Measurements from ENCODE around the gene DOCK2.

Gene DOCK2

DNA sequence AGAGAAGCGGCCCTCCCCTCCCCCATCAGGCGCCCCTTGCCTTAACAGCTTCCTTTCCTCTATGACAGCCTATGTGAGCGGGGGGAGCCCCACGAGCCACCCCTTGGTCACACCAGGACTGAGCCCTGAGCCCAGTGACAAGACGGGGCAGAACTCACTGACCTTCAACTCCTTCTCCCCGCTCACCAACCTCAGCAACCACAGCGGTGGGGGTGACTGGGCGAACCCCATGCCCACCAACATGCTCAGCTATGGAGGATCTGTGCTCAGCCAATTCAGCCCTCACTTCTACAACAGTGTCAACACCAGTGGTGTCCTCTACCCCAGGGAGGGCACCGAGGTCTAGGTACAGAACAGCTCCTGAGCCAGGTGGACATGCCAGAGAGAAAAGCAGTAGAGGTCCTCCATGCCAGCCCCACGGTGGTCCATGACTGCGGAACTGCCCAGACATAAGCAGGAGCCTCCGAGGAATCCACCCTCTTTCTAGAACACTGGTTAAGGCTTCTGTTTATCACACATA, 471.3 kb downstream of the DOCK2 start:
- no peak for FAIRE-seq

DNA sequence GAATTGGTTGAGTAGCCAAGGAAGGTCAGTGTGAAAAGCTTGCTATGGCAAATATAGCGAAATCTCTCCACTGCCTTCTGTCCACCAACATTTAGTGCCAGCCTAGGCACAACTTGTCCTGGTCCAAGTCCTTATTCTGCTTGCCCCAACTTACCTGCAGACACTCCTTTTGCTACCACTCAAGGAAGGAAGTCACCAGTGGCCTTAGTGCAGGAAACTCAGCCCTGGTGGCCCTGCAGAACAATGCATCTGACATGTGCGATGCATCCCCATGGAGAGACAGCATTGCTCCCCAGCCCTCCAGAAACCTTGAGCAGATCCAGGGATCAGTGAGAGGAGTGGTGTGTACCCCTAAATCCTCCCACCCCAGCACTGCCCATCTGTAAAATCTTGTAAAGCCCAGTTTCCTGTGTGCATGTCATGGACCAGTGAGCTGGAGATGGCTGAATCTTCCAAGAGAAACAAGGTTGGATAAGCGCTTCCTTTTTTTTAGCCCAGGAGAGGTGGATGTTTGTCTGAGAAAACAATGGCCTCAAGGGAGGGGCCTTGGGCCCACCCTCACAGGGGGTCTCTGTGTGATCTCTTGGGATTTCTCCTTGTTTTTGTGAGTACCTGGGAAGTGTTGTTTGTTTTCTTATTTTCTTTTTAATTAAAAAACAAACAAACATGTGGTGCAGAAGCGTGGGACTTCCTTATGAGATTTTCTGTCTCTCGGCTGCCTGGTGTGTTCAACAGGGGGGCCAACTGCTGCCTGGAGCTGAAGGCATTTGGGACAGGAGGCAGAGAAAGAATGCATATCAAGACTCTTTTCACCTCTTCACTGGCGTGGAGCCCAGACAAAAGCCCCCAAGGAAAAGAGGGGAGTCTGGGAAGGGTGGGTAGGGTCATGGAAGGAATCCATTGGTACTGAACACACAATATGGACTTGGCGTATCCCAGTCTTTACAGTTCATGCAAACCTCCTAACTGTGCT, 472.3 kb downstream of the DOCK2 start:
- FAIRE-seq = no peak

DNA sequence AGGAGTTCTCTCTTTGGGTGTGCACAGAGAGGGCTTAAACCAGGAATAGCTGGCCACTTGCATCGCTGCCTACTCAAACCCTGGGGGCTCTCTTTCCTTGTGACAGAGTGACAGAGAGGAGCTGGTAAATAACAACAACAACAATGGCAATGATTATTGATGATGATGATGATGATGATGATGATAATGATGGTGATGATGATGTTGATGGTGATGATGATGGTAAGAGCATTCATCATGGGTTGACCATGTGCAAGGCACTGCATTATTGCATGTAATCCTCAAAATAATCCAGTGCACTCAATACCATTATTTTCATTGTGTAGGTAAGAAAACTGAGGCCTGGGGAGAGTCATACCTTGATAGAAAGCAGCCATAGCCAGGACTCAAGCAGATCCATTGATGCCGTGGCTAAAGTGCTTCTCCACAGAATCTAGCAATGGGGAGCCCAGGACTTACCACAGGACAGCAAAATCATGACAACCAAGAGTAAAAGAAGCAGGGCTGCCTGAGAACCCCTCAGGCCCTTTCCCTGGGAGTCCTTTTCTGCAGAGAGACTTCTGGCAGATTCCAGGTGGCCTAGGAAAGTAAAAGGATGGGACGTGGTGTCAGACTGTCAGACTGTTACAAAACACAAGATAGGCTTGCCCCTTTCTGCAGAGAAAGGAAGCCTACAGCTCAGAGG, 473.5 kb downstream of the DOCK2 start:
- no peak for FAIRE-seq

DNA sequence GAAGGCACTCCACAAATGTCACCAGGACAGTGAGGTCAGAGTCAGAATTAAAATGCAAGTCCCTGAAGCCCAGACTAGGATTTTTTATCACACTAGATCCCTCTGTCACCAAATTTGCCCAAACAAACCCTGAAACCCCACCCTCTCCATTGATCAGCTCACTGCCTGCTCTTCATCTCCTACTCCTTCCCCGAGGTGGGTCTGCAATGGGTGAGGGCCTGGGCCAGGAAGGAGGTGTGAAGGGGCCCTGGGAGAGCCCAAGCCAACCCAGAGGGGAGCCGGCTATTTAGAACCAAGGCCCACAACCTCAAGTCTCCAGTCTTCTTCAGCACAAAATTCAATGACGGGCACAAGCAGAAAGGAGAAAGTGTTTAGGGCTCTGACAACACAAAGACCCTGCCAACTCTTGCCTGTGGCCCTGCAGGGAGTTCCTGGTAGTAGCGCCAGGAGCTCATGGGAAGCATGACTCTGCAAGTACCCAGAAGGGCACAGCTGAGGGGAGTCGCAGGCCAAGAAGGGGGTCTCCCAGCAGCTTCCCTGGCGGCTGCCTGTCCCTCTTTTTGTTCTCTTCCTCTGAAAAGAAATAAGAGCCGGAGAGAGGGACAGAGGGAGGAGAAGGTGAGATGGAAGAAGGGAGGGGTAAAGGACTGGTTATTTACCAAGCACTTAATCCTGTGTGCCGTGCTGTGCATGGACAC, 474.2 kb downstream of the DOCK2 start:
- no peak for FAIRE-seq

DNA sequence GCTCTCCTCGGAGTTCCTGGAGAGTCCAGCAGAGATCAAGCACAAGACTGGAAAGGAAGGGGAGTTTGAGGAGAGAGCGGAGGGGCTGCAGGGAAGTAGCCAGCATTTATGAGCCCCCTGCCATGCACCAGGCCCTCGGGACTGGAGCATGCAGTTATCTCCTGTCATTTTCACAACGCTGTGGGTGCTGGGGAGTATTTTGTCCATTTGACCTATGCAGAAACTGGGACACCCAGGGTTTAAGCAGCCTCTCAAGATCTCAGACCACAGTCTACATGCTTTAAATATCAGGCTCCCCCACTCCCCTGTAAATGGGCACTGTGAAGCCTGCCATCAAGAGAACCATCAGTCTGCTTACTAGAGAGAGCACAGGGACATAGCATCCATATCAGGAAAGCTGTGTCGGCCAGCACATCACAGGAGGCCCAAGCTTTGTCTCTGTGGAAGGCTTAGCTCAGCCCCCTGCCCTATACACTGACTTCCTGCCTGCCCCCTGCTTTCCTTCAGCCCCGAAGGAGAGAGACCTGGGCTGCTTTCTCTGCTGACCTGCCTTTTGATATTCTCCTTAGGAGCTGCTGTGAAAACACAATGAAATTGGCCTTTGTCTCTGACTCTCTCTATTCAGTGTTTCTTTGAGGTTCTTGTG, 475.9 kb downstream of the DOCK2 start:
- no peak for FAIRE-seq

DNA sequence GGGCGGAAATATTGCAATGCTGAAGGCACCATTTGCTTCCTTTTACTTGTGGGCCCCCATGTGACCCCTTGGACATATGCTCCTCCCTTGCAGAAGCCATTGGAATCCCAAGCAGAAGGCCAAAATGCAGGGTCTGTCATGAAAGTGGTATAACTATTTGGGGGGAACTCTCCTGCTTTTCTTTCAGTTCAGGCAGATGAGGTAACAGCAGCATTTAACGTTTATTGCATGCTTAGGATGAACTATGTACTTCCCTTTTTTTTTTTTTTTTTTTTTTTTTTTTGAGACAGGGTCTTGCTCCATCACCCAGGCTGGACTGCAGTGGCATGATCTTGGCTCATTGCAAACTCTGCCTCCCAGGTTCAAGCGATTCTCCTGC, 476.4 kb downstream of the DOCK2 start:
- no peak for FAIRE-seq

DNA sequence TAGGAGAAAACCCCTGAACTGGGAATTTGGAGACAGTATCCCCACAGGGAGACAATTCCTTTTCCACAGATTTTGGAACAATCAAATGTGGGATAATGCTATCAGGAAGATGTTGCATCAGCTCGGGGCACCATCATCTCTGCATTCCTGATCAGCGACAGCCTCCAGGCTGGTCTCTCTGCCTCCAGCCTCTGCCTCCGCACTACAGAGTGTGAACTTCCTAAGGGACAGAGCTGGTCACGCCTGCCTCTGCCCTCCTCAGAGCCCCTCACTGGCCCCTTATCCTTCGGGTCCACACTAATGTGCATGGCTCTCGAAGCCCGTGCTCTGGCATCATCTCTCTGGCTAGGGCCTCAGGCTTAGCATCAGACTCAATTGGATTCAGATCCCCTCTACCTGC, 477.2 kb downstream of the DOCK2 start:
- FAIRE-seq = no peak

DNA sequence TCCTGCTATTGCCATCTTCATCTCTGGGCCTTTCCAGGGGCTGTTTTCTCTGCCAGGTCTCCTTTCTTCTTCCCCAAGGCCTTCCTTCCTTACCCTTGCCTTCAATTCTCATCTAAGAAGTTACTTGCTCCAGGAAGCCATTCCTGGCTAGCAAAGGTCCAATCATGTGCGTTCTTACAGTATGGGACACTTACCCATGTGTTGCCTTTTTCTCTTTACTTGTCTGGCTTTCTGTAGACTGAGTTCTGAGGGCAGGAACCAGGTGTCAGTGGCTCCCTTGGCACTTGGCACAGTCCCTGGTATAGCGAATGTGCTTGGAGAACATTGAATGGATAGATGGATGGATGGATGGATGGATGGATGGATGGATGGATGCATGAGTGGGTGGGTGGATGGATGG, 478.9 kb downstream of the DOCK2 start:
- no peak for FAIRE-seq

DNA sequence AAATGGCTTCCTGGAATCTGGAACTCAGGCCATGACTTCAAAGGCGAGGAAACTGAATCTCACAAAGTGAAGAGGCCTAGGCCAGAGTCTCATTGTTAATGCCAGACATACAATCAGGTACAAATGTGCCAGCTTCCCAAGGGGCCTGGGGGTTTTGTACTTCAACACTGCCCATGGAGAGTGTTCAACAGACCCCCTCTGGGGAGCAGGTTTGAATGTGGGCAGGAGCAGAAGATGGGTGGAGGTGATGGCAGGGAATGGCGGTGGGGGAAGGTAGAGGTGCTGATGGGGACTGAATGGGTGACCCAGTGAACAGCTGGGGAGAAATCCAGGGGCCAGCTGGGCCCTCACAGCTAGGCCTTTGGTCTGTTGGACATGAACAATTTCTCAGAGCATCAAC, 480.7 kb downstream of the DOCK2 start:
- FAIRE-seq = no peak

DNA sequence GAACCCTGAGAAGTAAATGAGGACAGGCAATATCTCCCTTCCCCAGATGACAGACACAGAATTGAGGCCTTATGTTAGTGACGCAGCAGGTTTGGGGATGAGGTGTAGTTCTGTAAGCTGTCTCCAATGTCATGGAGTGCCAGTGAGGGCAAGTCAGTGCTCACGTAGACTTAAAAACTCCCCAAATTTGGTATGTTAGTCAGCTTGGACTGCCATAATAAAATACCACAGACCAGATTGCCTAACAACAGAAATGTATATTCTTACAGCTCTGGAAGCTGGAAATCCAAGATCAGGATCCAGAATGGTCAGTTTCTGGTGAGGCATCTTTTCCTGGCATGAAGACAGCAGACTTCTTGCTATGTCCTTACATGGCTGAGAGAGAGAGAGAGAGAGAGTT, 483.5 kb downstream of the DOCK2 start:
- FAIRE-seq = no peak

DNA sequence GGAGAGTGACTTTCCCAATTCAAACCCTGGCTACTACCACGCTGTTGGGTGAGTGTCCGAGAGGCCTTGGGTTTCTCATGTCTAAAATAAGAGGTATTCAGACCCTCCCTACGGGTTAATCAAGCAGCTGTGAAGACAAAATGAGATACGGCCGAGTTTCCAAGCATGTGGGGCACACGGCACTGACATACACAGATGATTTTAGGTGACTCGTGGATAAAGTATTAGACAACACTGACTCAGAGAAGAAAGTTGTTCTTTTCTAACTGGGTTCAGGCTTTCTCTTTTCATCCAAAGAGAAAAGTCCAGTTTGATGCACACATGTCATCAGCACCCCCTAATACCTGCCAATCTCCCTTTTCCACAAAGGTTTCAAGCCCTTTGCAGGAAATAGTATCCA, 484.2 kb downstream of the DOCK2 start:
- FAIRE-seq = no peak

DNA sequence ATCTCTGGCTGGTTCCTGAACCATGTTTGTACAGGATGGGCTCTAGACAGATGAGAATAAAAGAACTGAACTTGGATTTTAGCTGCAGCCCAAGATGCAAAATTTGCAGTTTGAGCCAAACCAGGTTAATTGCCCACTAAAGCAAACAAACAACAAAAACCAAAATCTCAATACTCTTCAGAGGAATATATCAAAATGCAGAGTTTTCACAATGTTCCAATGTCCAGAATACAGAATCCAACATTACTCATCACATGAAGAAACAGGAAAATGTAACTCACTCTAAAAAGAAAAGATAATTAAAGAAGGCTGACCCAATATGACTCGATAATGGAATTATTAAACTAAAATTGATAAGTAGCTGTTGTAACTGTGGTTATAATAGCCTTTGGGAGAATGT, 489.0 kb downstream of the DOCK2 start:
- no peak for FAIRE-seq

DNA sequence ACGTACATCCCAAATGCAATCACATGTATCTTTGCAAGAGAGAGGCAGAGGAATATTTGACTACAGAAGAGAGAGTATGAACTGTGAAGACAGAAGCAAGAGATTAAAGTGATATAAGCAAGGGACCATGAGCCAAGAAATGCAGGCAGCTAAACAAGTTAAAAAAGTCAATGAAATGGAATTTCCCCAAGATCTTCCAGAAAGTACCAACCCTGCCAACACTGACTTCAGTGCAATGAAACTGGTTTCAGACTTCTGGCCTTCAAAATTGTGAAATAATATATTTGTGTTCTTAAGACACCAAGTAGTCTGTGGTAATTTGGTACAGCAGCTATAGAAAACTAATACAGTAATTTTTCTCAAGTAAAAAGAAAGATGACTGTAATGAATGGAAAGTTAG, 489.6 kb downstream of the DOCK2 start:
- FAIRE-seq = no peak

DNA sequence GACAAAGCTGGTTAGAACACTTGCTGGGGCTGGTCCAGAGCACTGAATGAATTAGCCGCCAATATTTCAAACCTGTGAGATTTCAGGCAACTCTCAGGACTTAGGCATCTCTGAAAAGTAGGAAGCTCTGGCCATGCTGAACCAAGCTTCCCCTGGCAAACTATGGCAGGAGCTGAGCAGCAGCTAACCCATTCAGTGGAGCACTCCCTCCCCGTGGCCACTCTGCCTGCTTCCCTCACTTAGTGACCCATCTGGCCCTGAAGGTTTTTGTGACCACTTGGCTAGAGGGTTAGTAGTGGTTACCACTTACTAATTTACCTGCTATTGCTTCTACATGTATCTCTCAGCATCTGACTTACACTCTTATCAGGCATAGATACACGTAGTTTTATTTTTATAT, 494.2 kb downstream of the DOCK2 start:
- FAIRE-seq = no peak

DNA sequence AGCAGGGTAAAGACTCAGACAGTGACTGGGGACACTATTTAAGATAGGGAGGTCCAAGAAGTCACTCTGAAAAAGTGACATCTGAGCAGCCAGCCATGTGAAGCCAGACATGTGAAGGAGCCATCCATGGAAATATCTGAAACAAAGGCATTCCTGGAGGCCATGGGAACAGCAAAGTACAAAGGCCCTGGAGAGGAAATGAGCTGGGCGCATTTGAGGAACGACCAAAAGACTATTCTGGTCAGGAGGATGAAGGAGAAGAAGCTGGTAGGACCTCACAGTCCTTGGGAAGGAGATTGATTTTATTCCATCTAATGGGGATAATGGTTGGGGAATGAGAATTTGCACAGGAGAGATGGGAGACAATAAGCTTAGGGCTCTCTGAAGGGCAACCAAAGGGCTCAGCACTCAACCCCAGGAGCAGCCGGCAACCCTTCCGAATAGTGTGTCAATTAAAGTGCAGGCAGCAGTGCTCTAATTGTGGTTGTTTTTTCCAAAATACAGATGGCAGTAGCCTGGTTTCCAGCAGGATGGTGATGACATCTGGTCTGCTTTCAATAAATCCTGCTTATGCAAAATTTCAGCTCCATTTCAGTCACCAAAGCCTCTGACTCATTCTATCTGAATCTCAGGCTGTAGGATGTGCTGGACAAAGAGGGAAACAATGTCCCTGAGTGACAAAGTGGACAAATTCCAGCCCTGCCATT, 495.3 kb downstream of the DOCK2 start:
- no peak for FAIRE-seq
